ENCODE measurements around the gene PLEKHA1.

Gene PLEKHA1

GRCh38 chr10:122374237-122374858 is at the start of gene PLEKHA1:
Gene PLEKHA1, plus strand, starts transcription at chr10:122374708. Its CDS starts 18,493 bp downstream, at chr10:122393201.
- no peak for TF ChIP-seq CTCF (IDR thresholded peaks at IDR 0.05; ENCODE audit: poor library complexity, severe bottlenecking)
- Histone ChIP-seq H3K27me3 (ENCODE audit: insufficient read depth, poor library complexity, severe bottlenecking) (no peaks in the 10 kb centered on the region), H3K4me3 (ENCODE audit: severe bottlenecking) (peak within 1 kb of the TSS; percentile 87), H3K27ac (ENCODE audit: poor library complexity, severe bottlenecking) (peak within 1 kb of the TSS; percentile 73), H3K4me1 (ENCODE audit: insufficient read depth, poor library complexity, severe bottlenecking) (peaks cover 21% of the 10 kb centered on the region), H3K9me3 (ENCODE audit: severe bottlenecking) (no peaks in the 10 kb centered on the region), H3K36me3 (ENCODE audit: low read depth) (no peaks in the 10 kb centered on the region)
- DNase-seq (ENCODE audit: low spot score) (peak; percentile 94), ATAC-seq (ENCODE audit: low read depth) (peak; percentile 92)

DNA sequence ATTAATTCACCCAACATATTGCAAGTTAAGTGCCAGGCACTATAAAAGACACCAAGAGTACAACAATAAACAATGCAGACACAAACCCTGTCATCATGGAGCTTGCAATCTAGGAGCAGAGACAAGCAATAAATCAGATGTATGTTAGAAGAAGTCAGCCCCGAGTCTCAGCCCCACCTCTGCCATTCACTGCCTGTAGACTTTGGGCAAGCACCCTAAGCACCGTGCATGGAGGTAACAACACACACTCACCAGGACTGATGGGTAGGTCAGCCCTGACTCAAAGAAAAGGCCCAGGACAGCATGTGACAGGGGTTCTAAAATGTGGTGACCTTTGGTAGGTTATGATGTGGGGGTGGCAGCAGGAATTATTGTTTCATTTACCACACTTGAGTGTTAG is 49.3 kb upstream of the PLEKHA1 start:
- TF ChIP-seq CTCF (IDR thresholded peaks at IDR 0.05; ENCODE audit: poor library complexity, severe bottlenecking) = no peak
- no peak for ATAC-seq (ENCODE audit: low read depth)
- Histone ChIP-seq H3K36me3 (ENCODE audit: low read depth) (no peaks in the 10 kb centered on the region), H3K4me1 (ENCODE audit: insufficient read depth, poor library complexity, severe bottlenecking) (peaks cover 18% of the 10 kb centered on the region), H3K27ac (ENCODE audit: poor library complexity, severe bottlenecking) (no peak overlapping the region), H3K9me3 (ENCODE audit: severe bottlenecking) (no peaks in the 10 kb centered on the region), H3K4me3 (ENCODE audit: severe bottlenecking) (no peak overlapping the region), H3K27me3 (ENCODE audit: insufficient read depth, poor library complexity, severe bottlenecking) (no peaks in the 10 kb centered on the region)
- DNase-seq (ENCODE audit: low spot score) = no peak

DNA sequence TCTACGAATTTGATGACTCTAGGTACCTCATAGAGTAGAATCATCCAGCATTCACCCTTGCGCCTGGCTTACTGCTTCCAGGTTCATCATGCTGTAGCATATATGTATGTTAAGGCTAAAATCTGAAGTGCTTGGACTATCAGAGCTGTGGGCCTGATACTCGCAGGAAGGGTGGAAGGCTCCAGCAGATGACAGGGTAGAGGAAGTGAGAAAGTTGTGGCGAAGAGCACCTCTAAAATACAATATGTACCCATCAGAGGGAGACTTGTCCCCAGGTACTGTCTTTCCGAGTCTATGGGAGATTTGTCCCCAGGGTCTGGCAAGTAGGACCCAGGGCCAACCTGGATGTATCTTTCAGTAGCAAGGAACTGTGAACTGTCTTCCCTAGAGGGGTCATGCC is 48.1 kb upstream of the PLEKHA1 start:
- ATAC-seq (ENCODE audit: low read depth) = no peak
- Histone ChIP-seq H3K27me3 (ENCODE audit: insufficient read depth, poor library complexity, severe bottlenecking) (no peaks in the 10 kb centered on the region), H3K9me3 (ENCODE audit: severe bottlenecking) (no peaks in the 10 kb centered on the region), H3K4me3 (ENCODE audit: severe bottlenecking) (no peak overlapping the region), H3K36me3 (ENCODE audit: low read depth) (no peaks in the 10 kb centered on the region), H3K4me1 (ENCODE audit: insufficient read depth, poor library complexity, severe bottlenecking) (peaks cover 18% of the 10 kb centered on the region), H3K27ac (ENCODE audit: poor library complexity, severe bottlenecking) (no peak overlapping the region)
- no peak for DNase-seq (ENCODE audit: low spot score)
- no peak for TF ChIP-seq CTCF (IDR thresholded peaks at IDR 0.05; ENCODE audit: poor library complexity, severe bottlenecking)

DNA sequence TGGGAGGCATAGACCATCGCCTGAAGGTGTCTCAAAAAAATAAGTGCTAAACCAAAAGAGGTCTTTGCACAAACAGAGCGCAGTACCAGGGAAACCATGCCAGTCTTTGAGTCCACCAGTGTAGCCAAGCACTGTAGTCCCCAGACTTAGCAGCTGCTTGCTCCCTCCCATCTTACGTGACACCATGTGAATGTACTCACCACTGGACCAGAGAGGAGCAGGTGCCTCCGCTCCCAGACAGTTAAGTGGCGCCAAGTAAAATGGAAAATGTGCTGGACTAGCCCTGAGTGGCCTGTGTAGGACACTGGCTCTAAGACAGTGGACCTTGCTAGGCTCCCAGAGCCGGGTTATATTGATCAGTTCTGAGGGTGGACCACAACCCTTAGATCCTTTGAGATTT is 47.7 kb upstream of the PLEKHA1 start:
- DNase-seq (ENCODE audit: low spot score) (no peak), ATAC-seq (ENCODE audit: low read depth) (no peak)
- no peak overlapping the region for H3K27ac ChIP-seq (ENCODE audit: poor library complexity, severe bottlenecking)
- TF ChIP-seq CTCF (IDR thresholded peaks at IDR 0.05; ENCODE audit: poor library complexity, severe bottlenecking) = no peak
- no peaks in the 10 kb centered on the region for H3K36me3 ChIP-seq (ENCODE audit: low read depth)
- no peaks in the 10 kb centered on the region for H3K9me3 ChIP-seq (ENCODE audit: severe bottlenecking)
- H3K4me3 ChIP-seq (ENCODE audit: severe bottlenecking) = no peak overlapping the region
- peaks cover 18% of the 10 kb centered on the region for H3K4me1 ChIP-seq (ENCODE audit: insufficient read depth, poor library complexity, severe bottlenecking)
- no peaks in the 10 kb centered on the region for H3K27me3 ChIP-seq (ENCODE audit: insufficient read depth, poor library complexity, severe bottlenecking)

All from RWPE2 (cell line).